PFSK-1 (cell line): Measurements from ENCODE around the gene HNRNPLL.

Experiments used
- FOXP2 ChIP-seq: optimal IDR thresholded peaks from 2 replicates; pipeline ENCODE3; 2011; ENCODE audit warnings: borderline replicate concordance, control low read depth, inconsistent platforms; ENCODE audit not compliant: insufficient read depth; ENCODE audit errors: extremely low read length, extremely low read depth
- POLR2AphosphoS5 ChIP-seq: IDR thresholded peaks from 2 replicates; pipeline ENCODE4 v1.6.1; 2012; ENCODE audit warnings: low read depth, mild to moderate bottlenecking, control low read depth, low read length, moderate library complexity
- REST ChIP-seq, 2 experiments: IDR thresholded peaks; 2 replicates each; pipeline versions ENCODE4 v1.6.1 to v1.8.0; 2011 to 2012; ENCODE audit warnings: low read depth in 2 of 2, low read length in 2 of 2, control low read depth in 1 of 2, inconsistent platforms in 1 of 2, mild to moderate bottlenecking in 1 of 2, moderate library complexity in 1 of 2; ENCODE audit not compliant: insufficient read depth in 1 of 2
- SIN3A ChIP-seq: IDR thresholded peaks from 2 replicates; pipeline ENCODE4 v1.6.1; 2012; ENCODE audit warnings: mild to moderate bottlenecking, low read length, moderate library complexity, borderline replicate concordance; ENCODE audit not compliant: insufficient read depth
- TAF1 ChIP-seq: IDR thresholded peaks from 2 replicates; pipeline ENCODE4 v1.6.1; 2012; ENCODE audit warnings: low read length, control low read depth, borderline replicate concordance; ENCODE audit not compliant: insufficient read depth

HNRNPLL gene

GRCh38 chr2:38603402-38604290, 918 bp upstream of the HNRNPLL start:
- TF ChIP-seq SIN3A (peak; percentile 96; the same call in 1 of the 2 replicates), REST (IDR thresholded peaks at IDR 0.05; ENCODE audit: insufficient read depth in 1 of 2, low read depth in 2 of 2, low read length in 2 of 2) (0 out of 4 replicates have a peak, but pooled peaks of 1 of the 2 experiments have one; percentile 29), FOXP2 (peak; percentile 58), POLR2AphosphoS5 (no peak; the same call in 1 of the 2 replicates), TAF1 (peak; percentile 35; the same call in 1 of the 2 replicates)

GRCh38 chr2:38602136-38602731, 494 bp downstream of the HNRNPLL start:
- TF ChIP-seq TAF1 = no peak
- no peak for TF ChIP-seq POLR2AphosphoS5
- TF ChIP-seq FOXP2 = no peak
- TF ChIP-seq REST (IDR thresholded peaks at IDR 0.05; ENCODE audit: insufficient read depth in 1 of 2, low read depth in 2 of 2, low read length in 2 of 2) = no peak
- no peak for TF ChIP-seq SIN3A

- no peak for TF ChIP-seq TAF1
Measured at GRCh38 chr2:38601463-38602135, 1.1 kb downstream of the HNRNPLL start.

GRCh38 chr2:38600921-38601455, 1.7 kb downstream of the HNRNPLL start:
- TF ChIP-seq POLR2AphosphoS5 = no peak
- no peak for TF ChIP-seq FOXP2
- TF ChIP-seq SIN3A = no peak
- no peak for TF ChIP-seq REST (IDR thresholded peaks at IDR 0.05; ENCODE audit: insufficient read depth in 1 of 2, low read depth in 2 of 2, low read length in 2 of 2)
- TF ChIP-seq TAF1 = no peak

- no peak for TF ChIP-seq POLR2AphosphoS5
- no peak for TF ChIP-seq REST (IDR thresholded peaks at IDR 0.05; ENCODE audit: insufficient read depth in 1 of 2, low read depth in 2 of 2, low read length in 2 of 2)
- TF ChIP-seq TAF1 = no peak
- TF ChIP-seq FOXP2 = no peak
- TF ChIP-seq SIN3A = no peak
Measured at GRCh38 chr2:38600242-38600891, 2.4 kb downstream of the HNRNPLL start.
